Skeletal muscle tissue (tissue), 4 donors: ENCODE data around the gene FRMD4A. TPM values are rescaled to one million over a fixed set of nuclear protein-coding genes. Genes with fewer than 3 reads are reported as not detected.

Experiments
- H3K27ac ChIP-seq: one replicate; pipeline ENCODE4 v1.7.0; 2013; ENCODE audit warnings: mild to moderate bottlenecking, low read depth, low read length, inconsistent platforms
- H3K27me3 ChIP-seq, 3 donors: one replicate each; pipeline ENCODE4 v1.7.0; 2013; ENCODE audit warnings: low read length in 3 of 3; ENCODE audit not compliant: control insufficient read depth in 3 of 3, insufficient read depth in 3 of 3
- H3K36me3 ChIP-seq, 3 donors: one replicate each; pipeline ENCODE4 v1.7.0; 2013; ENCODE audit warnings: low read length in 3 of 3; ENCODE audit not compliant: control insufficient read depth in 3 of 3, insufficient read depth in 3 of 3
- H3K4me1 ChIP-seq, 3 donors: one replicate each; pipeline ENCODE4 v1.7.0; 2013; ENCODE audit warnings: low read length in 3 of 3, mild to moderate bottlenecking in 3 of 3; ENCODE audit not compliant: control insufficient read depth in 3 of 3, insufficient read depth in 3 of 3
- H3K4me3 ChIP-seq, 3 donors: one replicate each; pipeline ENCODE4 v1.7.0; 2013; ENCODE audit warnings: low read length in 3 of 3
- H3K9ac ChIP-seq, 3 donors: one replicate each; pipeline ENCODE4 v1.7.0; 2013; ENCODE audit warnings: low read length in 3 of 3, mild to moderate bottlenecking in 3 of 3, moderate library complexity in 2 of 3, low read depth in 1 of 3
- H3K9me3 ChIP-seq, 3 donors: one replicate each; pipeline ENCODE4 v1.7.0; 2013; ENCODE audit warnings: low read length in 3 of 3; ENCODE audit not compliant: control insufficient read depth in 3 of 3
- total RNA-seq: library from RNA; depleted of rRNA; stranded (reverse); fragments of >200 nt; gene quantifications from one replicate; pipeline ENCODE4 v1.2.3, GENCODE V29; 2014
- donor health status: Osteomylitis.

FRMD4A gene
- total RNA-seq, 1 donor from 2014 or later, result 19.3 TPM

- Histone ChIP-seq H3K27ac (no peak overlapping the region), H3K27me3 (no peaks in the 10 kb centered on the region), H3K4me3 (no peak overlapping the region), H3K36me3 (peaks cover 5 to 27% (median 9%) of the 10 kb centered on the region in 3 donors), H3K4me1 (peaks cover 0 to 5% (median 3%) of the 10 kb centered on the region in 3 donors), H3K9me3 (no peaks in the 10 kb centered on the region), H3K9ac (no peak overlapping the region)
These were observed 662.6 kb downstream of the FRMD4A start for GRCh38 chr10:13668126-13668525.

GRCh38 chr10:13665516-13666262 lies 665.0 kb downstream of the FRMD4A start:
- no peak overlapping the region for H3K4me3 ChIP-seq
- peaks cover 0 to 5% (median 0%) of the 10 kb centered on the region in 3 donors for H3K4me1 ChIP-seq
- no peak overlapping the region for H3K27ac ChIP-seq
- peaks cover 5 to 30% (median 9%) of the 10 kb centered on the region in 3 donors for H3K36me3 ChIP-seq
- no peak overlapping the region for H3K9ac ChIP-seq
- no peaks in the 10 kb centered on the region for H3K27me3 ChIP-seq
- H3K9me3 ChIP-seq, result no peaks in the 10 kb centered on the region

GRCh38 chr10:13661256-13661655 lies 669.5 kb downstream of the FRMD4A start:
- Histone ChIP-seq H3K9ac (no peak overlapping the region), H3K27ac (no peak overlapping the region), H3K27me3 (no peaks in the 10 kb centered on the region), H3K4me1 (peaks cover 12 to 18% (median 16%) of the 10 kb centered on the region in 3 donors), H3K4me3 (no peak overlapping the region), H3K9me3 (no peaks in the 10 kb centered on the region), H3K36me3 (peaks cover 2 to 22% (median 12%) of the 10 kb centered on the region in 3 donors)

- H3K9me3 ChIP-seq, result no peaks in the 10 kb centered on the region
- H3K27ac ChIP-seq, result no peak overlapping the region
- peak overlapping the region in 1 of 3 donors; percentile 8 for H3K9ac ChIP-seq
- H3K36me3 ChIP-seq, result peaks cover 2 to 25% (median 7%) of the 10 kb centered on the region in 3 donors
- peaks cover 12 to 18% (median 16%) of the 10 kb centered on the region in 3 donors for H3K4me1 ChIP-seq
- no peak overlapping the region for H3K4me3 ChIP-seq
- no peaks in the 10 kb centered on the region for H3K27me3 ChIP-seq
These were observed 670.2 kb downstream of the FRMD4A start for GRCh38 chr10:13660551-13660920.

GRCh38 chr10:13659887-13660550 lies 670.7 kb downstream of the FRMD4A start:
- H3K9me3 ChIP-seq, result no peaks in the 10 kb centered on the region
- H3K4me3 ChIP-seq, result no peak overlapping the region
- peaks cover 12 to 18% (median 16%) of the 10 kb centered on the region in 3 donors for H3K4me1 ChIP-seq
- no peaks in the 10 kb centered on the region for H3K27me3 ChIP-seq
- peak overlapping the region in 2 of 3 donors; percentile 8 to 23 for H3K9ac ChIP-seq
- H3K36me3 ChIP-seq, result peaks cover 6 to 24% (median 7%) of the 10 kb centered on the region in 3 donors
- no peak overlapping the region for H3K27ac ChIP-seq

- Histone ChIP-seq H3K36me3 (peaks cover 9 to 23% (median 11%) of the 10 kb centered on the region in 3 donors), H3K4me1 (peaks cover 12 to 18% (median 16%) of the 10 kb centered on the region in 3 donors), H3K9me3 (no peaks in the 10 kb centered on the region), H3K27me3 (no peaks in the 10 kb centered on the region), H3K4me3 (no peak overlapping the region), H3K27ac (no peak overlapping the region), H3K9ac (peak overlapping the region in 1 of 3 donors; percentile 23)
These were observed 671.6 kb downstream of the FRMD4A start for GRCh38 chr10:13658871-13659685.

GRCh38 chr10:13658264-13658663 lies 672.5 kb downstream of the FRMD4A start:
- H3K27me3 ChIP-seq, result no peaks in the 10 kb centered on the region
- no peaks in the 10 kb centered on the region for H3K9me3 ChIP-seq
- peaks cover 12 to 30% (median 16%) of the 10 kb centered on the region in 3 donors for H3K36me3 ChIP-seq
- H3K4me1 ChIP-seq, result peaks cover 12 to 16% (median 16%) of the 10 kb centered on the region in 3 donors
- no peak overlapping the region for H3K27ac ChIP-seq
- H3K4me3 ChIP-seq, result no peak overlapping the region
- no peak overlapping the region for H3K9ac ChIP-seq

GRCh38 chr10:13657101-13657680 lies 673.5 kb downstream of the FRMD4A start:
- Histone ChIP-seq H3K36me3 (peaks cover 13 to 30% (median 18%) of the 10 kb centered on the region in 3 donors), H3K27ac (no peak overlapping the region), H3K9ac (no peak overlapping the region), H3K4me3 (no peak overlapping the region), H3K4me1 (peaks cover 12 to 16% (median 16%) of the 10 kb centered on the region in 3 donors), H3K9me3 (no peaks in the 10 kb centered on the region), H3K27me3 (no peaks in the 10 kb centered on the region)

GRCh38 chr10:13656337-13657100 lies 674.2 kb downstream of the FRMD4A start:
- H3K9me3 ChIP-seq, result no peaks in the 10 kb centered on the region
- H3K4me1 ChIP-seq, result peaks cover 12 to 16% (median 16%) of the 10 kb centered on the region in 3 donors
- peaks cover 13 to 28% (median 18%) of the 10 kb centered on the region in 3 donors for H3K36me3 ChIP-seq
- H3K4me3 ChIP-seq, result no peak overlapping the region
- H3K27ac ChIP-seq, result no peak overlapping the region
- no peaks in the 10 kb centered on the region for H3K27me3 ChIP-seq
- no peak overlapping the region for H3K9ac ChIP-seq
